DOHH2 (cell line): ENCODE results near the gene DHRS1.

Experiments used
- H3F3A ChIP-seq: fragments of 200-600 bp; sonication (generic), shearing (Covaris generic); 2 replicates; pipeline ENCODE4 v1.6.0; 2016; ENCODE audit warnings: antibody characterized with exemption, mild to moderate bottlenecking; ENCODE audit not compliant: control insufficient read depth, insufficient read depth
- H3K27ac ChIP-seq: fragments of 200-600 bp; sonication (generic); 2 replicates; pipeline ENCODE4 v1.5.1; 2014; ENCODE audit warnings: low read depth, mild to moderate bottlenecking, low read length, moderate library complexity
- H3K27me3 ChIP-seq: fragments of 200-600 bp; sonication (generic); 2 replicates; pipeline ENCODE4 v1.6.1; 2014; ENCODE audit warnings: mild to moderate bottlenecking, low read length, mixed read lengths; ENCODE audit not compliant: control insufficient read depth
- H3K36me3 ChIP-seq: fragments of 200-600 bp; sonication (generic); 2 replicates; pipeline ENCODE4 v1.6.1; 2014; ENCODE audit warnings: mild to moderate bottlenecking, low read length, moderate library complexity, mixed read lengths; ENCODE audit not compliant: control insufficient read depth
- H3K4me1 ChIP-seq: fragments of 200-600 bp; sonication (generic); 2 replicates; pipeline ENCODE4 v1.6.1; 2014; ENCODE audit warnings: mild to moderate bottlenecking, low read length, mixed read lengths; ENCODE audit not compliant: control insufficient read depth
- H3K4me2 ChIP-seq: fragments of 200-600 bp; sonication (generic); 2 replicates; pipeline ENCODE4 v1.6.0; 2014; ENCODE audit warnings: mild to moderate bottlenecking, low read length, moderate library complexity
- H3K4me3 ChIP-seq: fragments of 200-600 bp; sonication (generic); 2 replicates; pipeline ENCODE4 v1.5.1; 2014; ENCODE audit warnings: mild to moderate bottlenecking, low read length, mixed read lengths
- H3K79me2 ChIP-seq: fragments of 200-600 bp; sonication (generic); 2 replicates; pipeline ENCODE4 v1.6.1; 2014; ENCODE audit warnings: mild to moderate bottlenecking, low read length, mixed read lengths; ENCODE audit not compliant: control insufficient read depth
- H3K9me2 ChIP-seq: fragments of 200-600 bp; sonication (generic); replicated peaks from 2 replicates; pipeline ENCODE4 v1.6.1; 2014; ENCODE audit warnings: mild to moderate bottlenecking, low read length, mixed read lengths; ENCODE audit not compliant: control insufficient read depth
- H3K9me3 ChIP-seq: fragments of 200-600 bp; sonication (generic); 2 replicates; pipeline ENCODE4 v1.6.1; 2014; ENCODE audit warnings: antibody characterized with exemption, low read length, mixed read lengths; ENCODE audit not compliant: control insufficient read depth, insufficient read depth
- H4K20me1 ChIP-seq: fragments of 200-600 bp; sonication (generic); 2 replicates; pipeline ENCODE4 v1.6.0; 2014; ENCODE audit warnings: low read depth, mild to moderate bottlenecking, antibody characterized with exemption, low read length, moderate library complexity; ENCODE audit not compliant: control insufficient read depth, insufficient read depth
- CTCF ChIP-seq: fragments of 200-600 bp; sonication (generic); IDR thresholded peaks from one replicate; pipeline ENCODE4 v1.5.1; 2014; ENCODE audit warnings: antibody characterized with exemption, mild to moderate bottlenecking, low read depth, low read length; ENCODE audit not compliant: poor library complexity, severe bottlenecking
- EZH2phosphoT487 ChIP-seq: fragments of 200-600 bp; sonication (generic); IDR thresholded peaks from 2 replicates; pipeline ENCODE4 v1.6.1; 2017; ENCODE audit warnings: borderline replicate concordance, mild to moderate bottlenecking, antibody characterized with exemption, low read length, moderate library complexity, mixed read lengths

DHRS1 gene

GRCh38 chr14:24253936-24254335 lies 45.6 kb downstream of the DHRS1 start:
- Histone ChIP-seq H3K79me2 (no peaks in the 10 kb centered on the region), H4K20me1 (no peaks in the 10 kb centered on the region), H3K9me3 (no peaks in the 10 kb centered on the region), H3K4me3 (no peak overlapping the region), H3K36me3 (no peaks in the 10 kb centered on the region), H3K27ac (no peak overlapping the region), H3F3A (peaks cover 3% of the 10 kb centered on the region; the same call in 1 of the 2 replicates), H3K4me1 (no peaks in the 10 kb centered on the region), H3K4me2 (no peak overlapping the region), H3K27me3 (no peaks in the 10 kb centered on the region), H3K9me2 (no peaks in the 10 kb centered on the region)
- no peak for TF ChIP-seq EZH2phosphoT487
- no peak for TF ChIP-seq CTCF

GRCh38 chr14:24252289-24253124 lies 47.1 kb downstream of the DHRS1 start:
- Histone ChIP-seq H3K4me3 (no peak overlapping the region), H3K4me2 (no peak overlapping the region)

GRCh38 chr14:24251880-24252288 lies 47.7 kb downstream of the DHRS1 start:
- H3K4me3 ChIP-seq, result no peak overlapping the region
- no peaks in the 10 kb centered on the region for H3K27me3 ChIP-seq
- H3K4me1 ChIP-seq, result no peaks in the 10 kb centered on the region
- H3K27ac ChIP-seq, result no peak overlapping the region
- no peaks in the 10 kb centered on the region for H4K20me1 ChIP-seq
- H3K36me3 ChIP-seq, result no peaks in the 10 kb centered on the region
- TF ChIP-seq EZH2phosphoT487 (no peak), CTCF (no peak)
- no peak overlapping the region for H3K4me2 ChIP-seq
- no peaks in the 10 kb centered on the region for H3K79me2 ChIP-seq
- no peaks in the 10 kb centered on the region for H3F3A ChIP-seq
- no peaks in the 10 kb centered on the region for H3K9me2 ChIP-seq
- H3K9me3 ChIP-seq, result no peaks in the 10 kb centered on the region

More at GRCh38 chr14:24252289-24253124, 47.1 kb downstream of the DHRS1 start:
- H3K9me2 ChIP-seq, result no peaks in the 10 kb centered on the region
- no peaks in the 10 kb centered on the region for H3K4me1 ChIP-seq
- H3F3A ChIP-seq, result no peaks in the 10 kb centered on the region
- no peaks in the 10 kb centered on the region for H3K79me2 ChIP-seq
- no peak overlapping the region for H3K27ac ChIP-seq
- no peaks in the 10 kb centered on the region for H3K9me3 ChIP-seq
- H4K20me1 ChIP-seq, result no peaks in the 10 kb centered on the region
- no peaks in the 10 kb centered on the region for H3K36me3 ChIP-seq
- no peak for TF ChIP-seq CTCF
- TF ChIP-seq EZH2phosphoT487, result no peak
- no peaks in the 10 kb centered on the region for H3K27me3 ChIP-seq
